SK-N-SH treated with all-trans-retinoic acid at 6 μM for 48 hours (cell line): Measurements from ENCODE around the gene TSHZ1.

ENCODE experiments used
- TF ChIP-seq, protein P1 (sequence below): fragments of 250-450 bp; sonication (Bioruptor Pico); IDR thresholded peaks from 2 replicates; pipeline ENCODE4 v1.5.1; 2020; ENCODE audit warnings: low read depth, mild to moderate bottlenecking, moderate library complexity
- TF ChIP-seq, protein P2 (sequence below): fragments of 250-450 bp; sonication (Bioruptor Pico); IDR thresholded peaks from 2 replicates; pipeline ENCODE4 v1.5.1; 2021; ENCODE audit warnings: mild to moderate bottlenecking, moderate library complexity

DNA sequence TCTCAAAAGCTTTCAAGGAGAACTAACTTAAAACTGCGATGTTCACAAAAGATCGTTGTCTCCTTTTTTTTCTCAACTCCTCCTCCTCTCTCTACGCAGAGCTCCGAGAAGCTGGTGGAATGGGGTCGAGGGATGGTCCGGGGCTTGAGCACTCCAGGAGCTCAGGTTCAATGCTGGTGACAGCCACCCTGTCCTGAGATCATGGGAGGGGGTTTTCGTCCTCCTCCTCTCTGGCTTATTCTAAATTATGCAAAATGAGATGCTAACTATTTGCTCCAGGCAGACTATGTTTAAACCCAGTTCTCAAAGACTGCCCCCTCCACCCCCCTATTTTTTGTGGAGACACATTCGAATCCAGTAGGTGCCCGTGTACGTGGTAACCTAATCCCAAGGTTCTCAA lies 11.8 kb downstream of the TSHZ1 start:
- TF ChIP-seq, protein P1, sequence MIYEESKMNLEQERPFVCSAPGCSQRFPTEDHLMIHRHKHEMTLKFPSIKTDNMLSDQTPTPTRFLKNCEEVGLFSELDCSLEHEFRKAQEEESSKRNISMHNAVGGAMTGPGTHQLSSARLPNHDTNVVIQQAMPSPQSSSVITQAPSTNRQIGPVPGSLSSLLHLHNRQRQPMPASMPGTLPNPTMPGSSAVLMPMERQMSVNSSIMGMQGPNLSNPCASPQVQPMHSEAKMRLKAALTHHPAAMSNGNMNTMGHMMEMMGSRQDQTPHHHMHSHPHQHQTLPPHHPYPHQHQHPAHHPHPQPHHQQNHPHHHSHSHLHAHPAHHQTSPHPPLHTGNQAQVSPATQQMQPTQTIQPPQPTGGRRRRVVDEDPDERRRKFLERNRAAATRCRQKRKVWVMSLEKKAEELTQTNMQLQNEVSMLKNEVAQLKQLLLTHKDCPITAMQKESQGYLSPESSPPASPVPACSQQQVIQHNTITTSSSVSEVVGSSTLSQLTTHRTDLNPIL (CRISPR knock-in tag): no peak
- TF ChIP-seq, protein P2, sequence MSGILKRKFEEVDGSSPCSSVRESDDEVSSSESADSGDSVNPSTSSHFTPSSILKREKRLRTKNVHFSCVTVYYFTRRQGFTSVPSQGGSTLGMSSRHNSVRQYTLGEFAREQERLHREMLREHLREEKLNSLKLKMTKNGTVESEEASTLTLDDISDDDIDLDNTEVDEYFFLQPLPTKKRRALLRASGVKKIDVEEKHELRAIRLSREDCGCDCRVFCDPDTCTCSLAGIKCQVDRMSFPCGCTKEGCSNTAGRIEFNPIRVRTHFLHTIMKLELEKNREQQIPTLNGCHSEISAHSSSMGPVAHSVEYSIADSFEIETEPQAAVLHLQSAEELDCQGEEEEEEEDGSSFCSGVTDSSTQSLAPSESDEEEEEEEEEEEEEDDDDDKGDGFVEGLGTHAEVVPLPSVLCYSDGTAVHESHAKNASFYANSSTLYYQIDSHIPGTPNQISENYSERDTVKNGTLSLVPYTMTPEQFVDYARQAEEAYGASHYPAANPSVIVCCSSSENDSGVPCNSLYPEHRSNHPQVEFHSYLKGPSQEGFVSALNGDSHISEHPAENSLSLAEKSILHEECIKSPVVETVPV (CRISPR knock-in tag): no peak
